Activated CD4-positive, CD25-positive, alpha-beta regulatory T cell treated with anti-CD3 and anti-CD28 coated beads, Interleukin-2, amount 50 U/mL, for 72 hours (primary cell): Measurements from ENCODE around the gene PEX14.

Experiments
- DNase-seq: peaks from one replicate; pipeline ENCODE4 v3.0.0; 2021

PEX14 gene

GRCh38 chr1:10652626-10653025, 177.9 kb downstream of the PEX14 start:
- no peak for DNase-seq

GRCh38 chr1:10653370-10654125, 178.8 kb downstream of the PEX14 start:
- DNase-seq: no peak

DNA sequence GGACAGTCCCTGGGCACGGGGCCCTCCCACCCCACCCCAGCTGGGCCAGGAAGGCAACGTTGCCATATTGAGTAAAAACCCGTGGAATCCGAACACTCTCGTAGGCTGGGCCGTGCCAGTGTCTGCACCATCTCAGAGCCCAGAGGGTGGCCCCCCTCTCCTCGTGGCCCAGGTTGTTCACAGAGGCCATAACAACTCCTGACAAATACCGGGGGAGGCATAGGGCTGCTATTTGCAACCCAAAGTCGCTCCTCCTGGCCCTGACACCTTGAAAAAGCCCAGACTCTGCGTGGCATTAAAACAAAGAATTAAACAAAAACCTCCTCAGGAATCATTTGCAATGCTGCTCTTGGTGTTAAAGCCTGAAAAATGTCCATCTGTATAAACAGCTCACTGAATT, 180.3 kb downstream of the PEX14 start:
- DNase-seq: no peak

DNA sequence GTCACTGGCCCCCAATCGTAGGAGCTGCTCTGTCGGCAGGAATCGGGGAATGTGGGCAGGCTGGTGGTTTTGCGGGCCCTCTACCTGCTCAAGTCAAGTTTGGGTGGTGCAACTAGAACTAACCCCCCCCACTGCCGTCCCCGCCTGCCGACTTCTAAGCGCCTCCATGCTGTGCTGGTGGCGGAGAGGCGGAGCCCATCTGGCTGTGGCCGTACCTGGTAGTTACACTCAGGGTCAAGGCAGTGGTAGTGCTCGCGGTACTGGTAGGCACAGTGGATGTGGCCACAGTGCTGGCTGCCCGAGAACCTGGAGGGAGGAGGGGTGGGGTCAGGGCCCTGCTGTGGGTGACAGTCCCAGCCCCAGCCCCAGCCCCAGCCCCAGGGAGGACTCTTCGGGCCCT, 181.7 kb downstream of the PEX14 start:
- no peak for DNase-seq

DNA sequence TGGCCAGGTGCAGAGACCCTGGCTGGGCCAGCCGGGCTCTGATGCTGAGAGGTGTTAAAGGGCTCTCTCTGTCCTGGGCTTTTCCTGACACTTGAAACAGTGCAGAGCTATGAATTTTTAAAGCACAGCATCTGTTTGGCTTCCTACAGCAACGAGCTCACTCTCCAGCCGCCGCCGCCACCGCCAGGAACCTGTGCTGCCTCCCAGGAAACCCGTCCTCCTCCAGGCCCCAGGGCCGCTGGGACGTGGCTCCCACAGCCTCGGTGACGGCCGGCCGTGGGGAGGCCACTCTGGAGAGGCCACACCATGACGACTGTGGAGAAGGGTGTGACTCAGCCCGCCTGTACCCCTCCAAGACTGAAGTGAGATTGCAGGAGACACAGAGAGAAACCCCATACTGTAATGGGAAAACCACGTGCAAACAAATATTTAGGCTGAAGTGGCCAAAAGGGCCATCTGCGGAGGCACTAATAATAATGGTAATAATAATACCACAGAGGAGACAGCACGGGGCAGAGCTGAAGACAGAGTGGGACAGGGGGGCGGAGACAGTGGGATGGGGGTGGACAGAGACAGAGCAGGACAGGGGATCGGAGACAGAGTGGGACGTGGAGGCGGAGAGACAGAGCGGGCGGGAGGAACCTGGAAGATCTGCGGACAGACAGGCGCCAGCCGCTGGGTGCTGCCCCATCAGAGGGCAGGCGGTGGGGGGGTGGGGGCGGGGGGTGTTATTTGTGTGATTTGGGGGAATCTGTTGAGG, 182.5 kb downstream of the PEX14 start:
- no peak for DNase-seq

DNA sequence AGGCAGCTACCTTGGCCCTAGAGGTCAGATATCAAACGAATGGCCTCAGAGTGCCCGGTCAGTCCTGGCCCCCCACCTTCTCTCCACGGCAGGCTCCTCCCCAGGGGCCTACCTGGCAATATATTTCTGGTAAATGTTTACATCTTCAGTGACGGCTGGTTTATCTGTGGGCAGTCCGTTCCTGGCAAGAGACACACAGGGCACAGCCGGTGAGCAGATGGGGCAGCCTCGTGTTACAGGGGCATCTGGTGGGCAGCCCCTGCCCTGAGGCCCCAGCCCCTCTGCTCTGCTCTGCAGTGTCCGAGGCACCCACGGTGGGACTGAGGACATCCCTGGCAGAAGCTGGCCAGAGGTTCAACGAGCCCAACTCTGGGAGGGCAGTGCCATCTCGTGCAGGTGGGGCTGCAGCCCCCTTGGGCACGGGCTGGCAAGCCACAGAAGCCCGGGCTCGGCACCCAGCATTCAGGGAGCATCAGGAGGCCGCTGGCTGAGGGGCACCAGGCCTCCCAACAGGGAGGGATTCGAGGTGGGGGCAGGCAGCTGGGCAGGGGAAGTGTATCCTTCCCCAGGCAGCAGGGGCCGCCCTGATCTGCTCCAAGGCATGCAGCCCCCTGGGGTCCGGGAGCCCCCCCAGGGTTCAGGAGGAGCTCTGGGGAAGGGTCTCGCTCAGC, 183.8 kb downstream of the PEX14 start:
- no peak for DNase-seq

GRCh38 chr1:10659218-10659617, 184.5 kb downstream of the PEX14 start:
- DNase-seq: no peak

DNA sequence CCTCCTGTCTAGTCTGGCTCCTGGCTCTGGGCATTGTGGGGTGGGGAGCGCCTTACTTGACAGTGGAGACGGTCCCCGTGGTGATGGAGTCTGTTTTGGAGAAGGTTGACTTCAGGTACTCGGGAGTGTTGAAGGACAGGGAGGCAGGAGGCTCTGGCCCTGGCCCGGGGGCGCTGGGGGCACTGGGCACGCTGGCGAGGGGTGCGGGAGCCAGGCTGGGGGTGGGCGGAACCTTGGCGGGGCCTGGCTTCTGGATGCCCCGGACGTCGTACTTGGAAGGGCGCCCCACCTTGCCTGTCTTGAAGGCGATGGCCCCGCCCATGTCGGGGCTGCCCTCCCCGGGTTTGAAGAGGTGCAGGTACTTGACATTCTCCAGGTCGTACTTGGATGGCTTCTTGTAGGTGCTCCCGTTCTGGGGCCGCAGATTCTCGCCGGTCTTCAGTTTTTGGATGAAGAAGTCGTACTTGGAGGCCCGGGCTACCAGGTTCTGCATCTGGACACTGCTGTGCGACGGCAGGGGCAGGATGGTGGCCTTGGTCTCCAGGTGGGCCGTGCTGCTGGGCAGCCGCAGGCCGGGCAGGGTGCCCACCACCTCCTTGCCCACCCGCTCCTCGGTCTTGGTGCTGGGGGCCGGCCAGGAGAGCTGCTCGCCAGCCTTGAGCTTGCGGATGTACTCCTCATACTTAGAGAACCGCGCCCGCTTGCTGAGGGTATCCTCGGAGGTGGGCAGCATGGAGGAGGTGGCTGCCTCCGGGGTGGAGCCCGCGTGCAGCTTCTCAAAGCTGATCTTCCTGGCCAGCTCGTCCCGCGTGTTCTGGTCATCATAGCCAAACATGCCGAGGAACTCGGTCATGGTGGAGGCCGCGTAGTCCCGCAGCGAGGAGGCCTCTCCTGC, 185.1 kb downstream of the PEX14 start:
- no peak for DNase-seq

- no peak for DNase-seq
Observed at GRCh38 chr1:10661453-10661852, 186.7 kb downstream of the PEX14 start.

DNA sequence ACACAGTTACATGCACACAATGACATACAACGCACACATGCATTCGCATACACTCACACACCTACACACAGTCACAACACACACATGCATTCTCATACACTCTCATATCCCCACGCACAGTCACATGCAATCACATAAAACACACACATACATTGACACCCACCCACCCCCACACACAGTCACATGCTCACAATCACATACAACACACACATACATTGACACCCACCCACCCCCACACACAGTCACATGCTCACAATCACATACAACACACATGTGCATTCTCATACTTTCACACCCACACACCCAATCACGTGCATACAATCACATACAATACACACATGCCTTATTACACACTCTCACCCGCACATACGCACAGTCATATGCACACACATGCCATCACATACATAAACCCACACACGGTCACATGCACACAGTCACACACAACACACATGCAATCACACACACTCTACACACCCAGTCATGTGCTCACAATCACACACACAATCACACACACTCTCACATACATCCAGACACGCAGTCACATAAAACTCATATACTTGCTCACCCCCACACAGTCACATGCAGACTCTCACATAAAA, 187.4 kb downstream of the PEX14 start:
- no peak for DNase-seq

DNA sequence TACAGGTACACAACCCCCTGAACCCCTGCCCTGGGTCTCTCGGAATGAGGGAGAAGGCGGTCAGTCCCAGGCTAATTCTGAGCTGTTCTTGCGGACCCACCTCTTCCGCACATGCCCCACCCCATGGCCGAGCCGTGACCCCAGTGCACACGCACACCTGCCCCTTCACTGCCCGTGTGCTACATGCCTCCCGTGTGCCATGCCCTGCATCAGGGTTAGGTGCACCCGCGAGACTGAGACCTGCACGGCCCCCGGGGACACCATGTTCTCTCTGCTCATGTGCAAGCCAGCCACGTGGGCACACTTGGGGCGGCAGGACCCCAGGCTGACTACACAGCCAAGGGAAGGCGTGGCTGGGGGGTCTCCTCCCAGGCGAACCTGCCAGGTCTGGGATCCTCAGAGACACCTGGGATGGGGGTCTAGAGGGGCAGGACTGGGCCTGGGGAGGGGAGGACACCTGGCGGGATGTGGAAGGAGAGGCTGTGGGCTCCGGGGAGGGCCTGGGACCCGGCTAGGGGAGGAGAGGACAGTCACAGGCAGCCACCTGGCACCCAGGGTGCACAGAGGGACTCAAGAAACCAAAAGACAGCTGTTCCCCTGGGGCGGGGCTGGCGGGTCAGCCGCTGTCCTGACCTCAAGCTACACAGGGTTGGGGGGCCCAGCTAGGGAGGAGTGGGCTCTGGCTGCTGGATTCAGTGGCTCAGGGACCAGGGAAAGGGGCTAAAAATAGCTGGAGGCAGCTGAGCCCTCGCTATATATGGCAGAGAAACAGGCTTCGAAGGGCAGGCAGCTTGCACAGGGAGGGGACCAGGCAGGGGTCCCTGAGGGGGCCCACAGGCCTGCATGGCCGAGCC, 188.3 kb downstream of the PEX14 start:
- DNase-seq: no peak

GRCh38 chr1:10663678-10664035, 188.9 kb downstream of the PEX14 start:
- DNase-seq: no peak

DNA sequence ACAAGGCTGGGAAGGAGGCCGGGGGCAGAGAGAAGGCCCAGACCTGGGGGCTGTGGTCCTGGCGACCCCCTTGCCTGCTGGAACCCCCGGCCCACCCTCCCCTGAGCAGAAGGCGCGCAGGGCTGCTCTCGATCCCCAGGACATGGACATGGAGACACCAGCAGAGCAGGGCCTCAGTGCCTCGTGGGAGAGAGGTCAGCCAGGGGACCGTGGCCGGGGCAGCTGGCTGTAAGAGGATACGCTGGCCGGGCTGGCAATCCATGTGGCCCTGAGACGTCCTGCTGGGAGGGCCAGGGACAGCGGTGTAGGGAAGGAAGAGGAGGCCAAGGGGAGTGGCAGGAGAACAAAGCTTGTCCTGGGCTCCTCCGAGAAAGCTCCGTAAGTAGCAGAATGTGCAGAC, 189.5 kb downstream of the PEX14 start:
- DNase-seq: no peak

- DNase-seq: no peak
Observed at GRCh38 chr1:10665226-10665625, 190.5 kb downstream of the PEX14 start.

DNA sequence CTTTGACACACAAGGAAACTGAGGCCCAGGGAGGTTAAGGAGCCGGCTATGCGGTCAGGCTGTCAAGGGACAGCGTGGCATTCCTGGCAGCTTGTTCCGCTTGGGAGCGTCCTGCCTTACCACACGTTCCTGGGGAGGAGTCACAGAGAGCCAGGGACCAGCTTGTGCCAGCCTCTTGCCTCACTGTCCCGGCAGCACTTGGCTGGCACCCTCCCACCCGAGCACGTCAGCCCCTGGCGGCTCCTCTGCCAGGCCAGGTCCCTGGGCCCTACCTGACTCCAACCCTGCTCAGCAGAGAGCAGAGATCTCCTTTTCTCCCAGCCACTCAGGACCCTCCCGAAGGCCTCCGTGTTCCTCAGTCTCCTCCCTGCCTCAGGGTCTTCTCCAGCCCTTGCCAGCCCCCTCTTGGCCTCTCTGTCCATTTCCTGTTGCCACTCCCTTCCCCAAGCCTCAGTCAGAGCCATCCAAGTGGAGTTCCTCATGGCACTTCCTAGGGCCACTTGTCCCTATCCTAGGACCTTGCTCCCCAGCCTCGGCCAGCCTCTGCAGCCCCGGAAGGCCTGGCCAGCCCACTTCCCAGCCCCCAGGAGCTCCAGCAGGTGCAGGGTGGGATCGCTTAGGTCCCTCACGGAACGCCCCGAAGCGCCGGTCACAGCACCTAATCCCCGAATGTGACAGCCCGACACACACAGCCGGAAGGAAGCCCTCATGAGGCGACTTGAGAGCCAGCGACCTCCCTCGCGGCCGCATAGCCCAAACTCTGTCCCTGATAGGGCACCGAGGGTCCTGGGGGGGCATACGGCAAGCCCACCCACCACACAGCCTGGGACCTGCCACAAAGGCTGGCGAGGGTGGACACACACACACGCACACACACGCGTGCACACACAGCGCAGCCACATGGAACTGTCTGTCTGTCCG, 191.4 kb downstream of the PEX14 start:
- no peak for DNase-seq

- no peak for DNase-seq
Observed at GRCh38 chr1:10667861-10668761, 193.4 kb downstream of the PEX14 start.

- no peak for DNase-seq
Observed at GRCh38 chr1:10669570-10669969, 194.8 kb downstream of the PEX14 start.

DNA sequence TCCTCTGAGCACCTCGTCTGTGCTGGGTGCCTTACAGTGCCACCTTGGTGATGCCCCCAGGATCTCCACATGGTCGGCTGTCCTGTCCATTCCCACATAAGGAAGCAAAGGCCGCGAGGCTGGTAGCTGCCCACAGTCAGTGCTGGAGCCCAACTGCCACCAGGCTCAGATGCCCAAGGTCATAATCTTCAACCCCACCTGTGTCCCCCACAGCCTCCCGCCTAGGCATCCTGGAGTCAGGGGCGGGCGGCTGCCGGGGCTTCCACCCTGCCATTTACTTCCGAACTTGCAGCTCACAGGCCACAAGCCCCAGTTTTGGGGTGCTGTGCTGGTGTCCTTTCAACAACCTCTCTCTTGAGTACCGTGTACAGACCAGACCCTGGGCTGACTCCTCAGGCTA, 195.4 kb downstream of the PEX14 start:
- DNase-seq: no peak

GRCh38 chr1:10671090-10671489, 196.3 kb downstream of the PEX14 start:
- no peak for DNase-seq
